GM10266 (cell line): ENCODE results near the gene FAHD2B.
A peak's percentile ranks its signal among the peaks of the same experiment; 100 is the strongest.
"Not testable (repeated sequence)": the region's sequence is repeated elsewhere in the genome, so short reads cannot be mapped to it uniquely, and the experiment has no call there.

Experiments
- DNase-seq: peaks from one replicate; pipeline ENCODE4 v3.0.0; 2012; ENCODE audit errors: extremely low spot score
- TF ChIP-seq, protein P1 (sequence below): IDR thresholded peaks from 2 replicates; pipeline ENCODE4 v1.5.1; 2012; ENCODE audit warnings: mild to moderate bottlenecking, low read depth; ENCODE audit not compliant: control insufficient read depth, insufficient read depth; ENCODE audit errors: missing control alignments

The FAHD2B gene

DNA sequence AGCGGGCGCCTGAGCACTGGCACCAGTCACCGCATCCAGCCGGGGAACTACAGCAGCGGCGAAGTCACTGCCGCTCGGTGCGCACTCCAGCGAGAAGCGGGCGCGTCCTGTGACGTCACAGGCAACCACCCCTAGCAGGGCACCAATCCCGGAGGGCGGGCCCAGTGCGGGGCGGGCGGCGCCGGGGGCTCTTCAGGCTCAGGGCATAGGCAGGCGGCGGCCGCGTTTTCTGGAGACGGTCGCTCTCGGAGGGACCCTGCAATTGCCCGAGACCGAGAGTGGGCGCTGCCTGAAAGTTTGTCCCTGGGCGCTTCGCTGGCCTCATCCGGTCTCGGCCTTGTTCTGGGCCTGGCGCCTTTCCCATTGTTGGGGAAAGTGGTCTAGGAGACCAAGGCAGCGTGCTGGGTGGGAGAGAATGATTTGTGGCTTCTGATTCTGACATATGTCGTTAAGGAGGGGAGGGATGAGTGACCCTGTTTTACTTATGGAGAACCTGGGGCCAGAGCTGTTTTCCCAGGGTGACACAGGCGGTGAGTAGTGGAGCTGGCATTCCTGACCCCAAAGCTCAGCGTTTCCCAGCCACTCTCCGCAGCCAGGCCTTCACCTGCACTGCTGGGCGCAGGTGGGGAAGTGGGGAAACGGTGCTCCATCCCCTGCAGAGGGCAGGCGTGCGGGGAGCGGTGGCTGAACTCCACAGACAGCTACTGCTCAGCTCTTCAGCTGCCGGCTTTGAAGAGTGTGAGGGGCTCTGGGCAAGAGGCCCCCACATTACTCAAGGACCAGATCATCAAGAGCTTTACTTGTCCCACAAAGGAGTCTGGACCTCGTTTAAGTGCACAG lies at the start of gene FAHD2B:
TSS of gene FAHD2B (minus strand) at position 111 of the 840 bp plus-strand sequence. CDS start 3,176 bp downstream, outside the sequence.
- DNase-seq: peak; percentile 31

- DNase-seq: not testable (repeated sequence)
Measured at GRCh38 chr2:97144016-97144415, 49.3 kb upstream of the FAHD2B start.

- DNase-seq: not testable (repeated sequence)
Measured at GRCh38 chr2:97129090-97129489, 34.4 kb upstream of the FAHD2B start.

GRCh38 chr2:97113882-97114255 lies 19.2 kb upstream of the FAHD2B start:
- DNase-seq: not testable (repeated sequence)

GRCh38 chr2:97113050-97113881 lies 18.6 kb upstream of the FAHD2B start, which contains the start of gene ANKRD36:
Gene ANKRD36, plus strand, starts transcription at chr2:97113153. Its CDS starts 587 bp downstream, at chr2:97113740.
- TF ChIP-seq, protein P1, sequence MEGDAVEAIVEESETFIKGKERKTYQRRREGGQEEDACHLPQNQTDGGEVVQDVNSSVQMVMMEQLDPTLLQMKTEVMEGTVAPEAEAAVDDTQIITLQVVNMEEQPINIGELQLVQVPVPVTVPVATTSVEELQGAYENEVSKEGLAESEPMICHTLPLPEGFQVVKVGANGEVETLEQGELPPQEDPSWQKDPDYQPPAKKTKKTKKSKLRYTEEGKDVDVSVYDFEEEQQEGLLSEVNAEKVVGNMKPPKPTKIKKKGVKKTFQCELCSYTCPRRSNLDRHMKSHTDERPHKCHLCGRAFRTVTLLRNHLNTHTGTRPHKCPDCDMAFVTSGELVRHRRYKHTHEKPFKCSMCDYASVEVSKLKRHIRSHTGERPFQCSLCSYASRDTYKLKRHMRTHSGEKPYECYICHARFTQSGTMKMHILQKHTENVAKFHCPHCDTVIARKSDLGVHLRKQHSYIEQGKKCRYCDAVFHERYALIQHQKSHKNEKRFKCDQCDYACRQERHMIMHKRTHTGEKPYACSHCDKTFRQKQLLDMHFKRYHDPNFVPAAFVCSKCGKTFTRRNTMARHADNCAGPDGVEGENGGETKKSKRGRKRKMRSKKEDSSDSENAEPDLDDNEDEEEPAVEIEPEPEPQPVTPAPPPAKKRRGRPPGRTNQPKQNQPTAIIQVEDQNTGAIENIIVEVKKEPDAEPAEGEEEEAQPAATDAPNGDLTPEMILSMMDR: peak; percentile 77
- peak; percentile 71 for DNase-seq

DNA sequence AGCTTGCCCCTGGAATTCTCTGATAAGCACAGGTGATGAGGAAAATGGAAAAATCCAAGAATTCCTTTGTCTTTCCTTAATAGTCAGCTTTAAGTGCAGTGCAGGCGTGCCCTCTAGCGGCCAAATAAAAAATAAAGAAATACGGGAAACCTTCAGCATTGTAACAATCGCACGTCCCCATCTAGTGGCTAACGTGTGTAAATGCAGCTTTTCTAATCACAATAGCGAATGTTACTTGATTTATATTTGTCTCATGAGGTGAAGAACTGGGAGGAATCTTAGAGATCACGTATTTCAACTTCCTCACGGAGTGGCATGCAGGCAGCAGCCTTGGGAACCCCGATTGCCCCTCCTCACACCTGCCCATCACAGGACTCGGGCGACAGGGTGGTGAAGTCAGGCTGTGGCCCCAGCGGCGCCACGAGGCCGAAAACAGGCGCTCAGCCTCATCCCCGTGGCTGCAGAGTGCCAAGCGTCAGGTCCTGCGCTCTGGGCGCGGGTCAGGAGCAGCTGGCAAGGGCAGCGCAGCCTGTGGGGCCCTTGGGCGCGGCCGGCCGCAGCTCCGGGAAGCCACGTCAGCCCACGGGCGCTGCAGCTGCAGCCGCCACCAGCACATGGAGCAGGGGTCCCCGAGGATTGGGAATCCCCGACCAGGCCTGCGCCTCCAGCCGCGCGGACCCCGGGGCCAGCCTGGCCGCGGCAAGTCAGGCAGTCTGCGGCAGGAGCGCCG lies 17.8 kb upstream of the FAHD2B start:
- not testable (repeated sequence) for DNase-seq

DNA sequence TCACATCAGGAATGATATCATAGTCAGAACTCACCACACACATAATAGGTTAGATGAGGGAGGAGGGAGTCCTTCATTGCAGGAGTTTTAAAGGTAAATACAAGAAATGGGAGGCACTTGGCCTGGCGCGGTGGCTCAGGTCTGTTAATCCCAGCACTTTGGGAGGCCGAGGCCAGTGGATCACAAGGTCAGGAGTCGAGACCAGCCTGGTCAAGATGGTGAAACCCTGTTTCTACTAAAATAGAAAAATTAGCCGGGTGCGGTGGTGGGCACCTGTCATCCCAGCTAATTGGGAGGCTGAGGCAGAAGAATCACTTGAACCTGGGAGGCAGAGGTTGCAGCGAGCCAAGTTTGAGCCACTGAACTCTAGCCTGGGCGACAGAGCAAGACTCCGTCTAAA lies 16.6 kb upstream of the FAHD2B start:
- not testable (repeated sequence) for DNase-seq

More for the DNA sequence above, 17.8 kb upstream of the FAHD2B start:
- TF ChIP-seq, protein P1: peak; percentile 69

GRCh38 chr2:97106878-97107277 lies 12.2 kb upstream of the FAHD2B start:
- DNase-seq: not testable (repeated sequence)

- DNase-seq: not testable (repeated sequence)
Measured at GRCh38 chr2:97098786-97099372, 4.2 kb upstream of the FAHD2B start.

DNA sequence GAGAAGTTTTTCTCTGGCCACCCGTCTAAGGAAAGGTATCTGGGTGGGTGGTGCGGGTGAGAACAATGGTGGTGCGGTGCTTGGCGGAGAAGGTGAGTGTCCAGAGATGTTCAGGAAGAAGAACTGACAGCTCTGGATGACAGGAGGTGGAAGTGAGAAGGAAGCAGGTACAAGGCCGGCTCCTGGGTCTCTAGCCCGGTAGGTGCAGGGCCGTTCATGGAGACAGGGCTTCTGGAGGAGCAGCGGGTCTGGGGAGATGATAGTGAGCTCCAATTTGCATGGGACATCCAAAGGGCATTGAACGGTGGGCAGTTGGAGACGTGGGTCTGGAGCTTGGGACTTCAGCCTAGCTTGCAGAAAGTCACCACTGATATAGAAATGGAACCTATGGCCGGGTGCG lies 979 bp upstream of the FAHD2B start:
- TF ChIP-seq, protein P1: no peak
- no peak for DNase-seq

DNA sequence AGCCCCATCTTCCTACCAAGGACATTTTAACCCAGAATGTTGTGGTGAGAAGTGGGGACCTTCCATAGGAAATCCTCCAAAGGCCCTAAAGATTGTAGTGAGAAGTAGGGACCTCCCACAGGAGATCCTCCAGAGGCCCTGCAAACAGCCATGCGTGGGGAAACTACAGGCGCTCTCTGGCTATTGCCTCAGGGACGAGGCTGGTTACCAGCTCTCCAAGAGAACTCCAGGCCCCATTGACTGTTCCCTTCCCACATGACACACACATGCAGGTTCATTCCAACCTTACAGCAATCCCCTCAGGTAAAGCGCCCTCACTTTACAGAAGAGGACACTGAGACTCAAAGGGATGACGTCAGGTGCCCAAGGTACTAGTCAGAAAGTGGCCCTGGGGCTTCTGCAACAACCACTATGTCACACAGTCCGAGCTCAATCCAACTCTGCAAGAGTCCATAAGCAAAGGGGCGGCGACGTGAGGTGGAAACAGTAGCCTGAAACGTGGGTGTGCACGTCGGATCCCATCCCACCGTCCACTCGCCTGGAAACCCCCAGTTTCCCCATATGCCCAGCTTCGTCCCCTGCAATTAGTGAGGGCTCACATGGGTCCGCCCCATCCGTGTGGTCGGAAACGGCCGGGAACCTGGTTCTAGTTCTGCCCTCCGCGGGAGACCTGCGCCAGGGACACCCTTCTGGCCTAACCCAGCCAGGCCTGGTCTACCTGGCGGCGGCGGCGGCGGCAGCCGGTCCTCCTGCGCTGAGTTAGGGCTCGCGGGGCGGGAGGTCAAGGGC lies 505 bp downstream of the FAHD2B start:
- DNase-seq: not testable (repeated sequence)

DNA sequence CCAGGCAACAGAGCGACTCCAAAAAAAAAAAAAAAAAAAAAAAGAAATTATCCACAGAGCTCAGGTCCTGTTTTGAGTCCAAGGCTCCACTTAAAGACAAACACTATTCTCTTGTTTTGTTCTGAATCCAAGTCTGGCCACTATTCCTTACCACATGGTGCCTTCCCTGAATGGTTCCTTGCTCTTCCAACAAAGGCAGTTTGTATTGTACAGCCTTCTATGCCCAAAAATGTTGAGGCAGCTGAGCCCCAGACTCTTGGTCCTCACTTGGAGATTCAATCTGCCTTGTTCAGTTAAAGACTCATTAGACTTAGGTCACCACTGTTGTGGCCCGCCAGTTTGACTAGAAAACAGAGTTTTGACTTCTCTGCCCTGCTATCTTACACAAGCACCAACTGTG lies 1.7 kb downstream of the FAHD2B start:
- not testable (repeated sequence) for DNase-seq

DNA sequence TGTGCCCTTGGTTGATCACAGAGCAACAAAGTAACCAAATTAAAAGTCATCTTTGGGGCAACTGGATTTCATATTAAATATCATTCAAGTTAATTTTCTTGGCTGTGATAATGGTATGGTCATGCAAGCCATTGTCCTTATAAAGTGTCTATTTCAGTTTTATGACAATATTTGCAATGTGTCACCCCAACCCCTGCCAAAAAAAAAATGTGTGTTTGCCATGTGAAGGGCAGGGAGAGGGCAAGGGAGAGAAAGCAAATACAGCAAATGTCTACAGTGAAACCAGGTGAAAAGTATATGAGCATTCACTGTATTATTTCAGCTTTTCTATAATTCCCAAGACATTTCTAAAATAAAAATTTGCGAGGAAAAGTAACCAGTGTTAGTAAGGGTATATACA lies 6.0 kb downstream of the FAHD2B start:
- not testable (repeated sequence) for DNase-seq

- not testable (repeated sequence) for DNase-seq
Measured at GRCh38 chr2:97085093-97085492, 9.6 kb downstream of the FAHD2B start.

GRCh38 chr2:97083516-97083915 lies 11.2 kb downstream of the FAHD2B start:
- DNase-seq: not testable (repeated sequence)
